ENCODE results near the gene E2F3. TPM values are rescaled to one million over a fixed set of nuclear protein-coding genes. Genes with fewer than 3 reads are reported as not detected.

The E2F3 gene
- total RNA-seq, 2 donors from 2014 or later, result 6.5 to 12.4 TPM

- Histone ChIP-seq H3K4me1 (ENCODE audit: control insufficient read depth in 1 of 2, low read depth in 2 of 2) (peaks cover 0 to 4% of the 10 kb centered on the region in 2 donors), H3K27ac (no peak overlapping the region), H3K9me3 (no peaks in the 10 kb centered on the region), H3K27me3 (replicated peaks; ENCODE audit: insufficient read depth) (no peaks in the 10 kb centered on the region), H3K36me3 (no peaks in the 10 kb centered on the region), H3K4me3 (no peak overlapping the region)
- DNase-seq (ENCODE audit: low spot score), result no peak
- no peak for TF ChIP-seq CTCF (IDR thresholded peaks at IDR 0.05)
- no peak for ATAC-seq (ENCODE audit: insufficient number of reproducible peaks, low FRiP score, low read depth)
Observed at GRCh38 chr6:20474874-20475542, 73.3 kb downstream of the E2F3 start.

- no peaks in the 10 kb centered on the region for H3K27me3 ChIP-seq (replicated peaks; ENCODE audit: insufficient read depth)
- peaks cover 0 to 4% of the 10 kb centered on the region in 2 donors for H3K4me1 ChIP-seq (ENCODE audit: control insufficient read depth in 1 of 2, low read depth in 2 of 2)
- H3K4me3 ChIP-seq, result no peak overlapping the region
- no peak overlapping the region for H3K27ac ChIP-seq
- H3K9me3 ChIP-seq, result no peaks in the 10 kb centered on the region
- H3K36me3 ChIP-seq, result peaks cover 6% of the 10 kb centered on the region
- no peak for DNase-seq (ENCODE audit: low spot score)
- no peak for TF ChIP-seq CTCF (IDR thresholded peaks at IDR 0.05)
- no peak for ATAC-seq (ENCODE audit: insufficient number of reproducible peaks, low FRiP score, low read depth)
Observed at GRCh38 chr6:20476501-20477043, 74.9 kb downstream of the E2F3 start.

GRCh38 chr6:20477485-20477884 lies 75.8 kb downstream of the E2F3 start:
- no peaks in the 10 kb centered on the region for H3K9me3 ChIP-seq
- DNase-seq (ENCODE audit: low spot score) (no peak), ATAC-seq (ENCODE audit: insufficient number of reproducible peaks, low FRiP score, low read depth) (no peak)
- no peak overlapping the region for H3K27ac ChIP-seq
- H3K4me1 ChIP-seq (ENCODE audit: control insufficient read depth in 1 of 2, low read depth in 2 of 2), result peaks cover 0 to 4% of the 10 kb centered on the region in 2 donors
- no peak for TF ChIP-seq CTCF (IDR thresholded peaks at IDR 0.05)
- peaks cover 7% of the 10 kb centered on the region for H3K36me3 ChIP-seq
- H3K4me3 ChIP-seq, result no peak overlapping the region
- H3K27me3 ChIP-seq (replicated peaks; ENCODE audit: insufficient read depth), result no peaks in the 10 kb centered on the region

GRCh38 chr6:20479060-20479459 lies 77.4 kb downstream of the E2F3 start:
- Histone ChIP-seq H3K27ac (no peak overlapping the region), H3K4me1 (ENCODE audit: control insufficient read depth in 1 of 2, low read depth in 2 of 2) (peaks cover 4 to 6% of the 10 kb centered on the region in 2 donors), H3K27me3 (replicated peaks; ENCODE audit: insufficient read depth) (no peaks in the 10 kb centered on the region), H3K9me3 (no peaks in the 10 kb centered on the region), H3K4me3 (no peak overlapping the region), H3K36me3 (peaks cover 7% of the 10 kb centered on the region)
- DNase-seq (ENCODE audit: low spot score), result no peak
- TF ChIP-seq CTCF (IDR thresholded peaks at IDR 0.05), result no peak
- ATAC-seq (ENCODE audit: insufficient number of reproducible peaks, low FRiP score, low read depth), result no peak

GRCh38 chr6:20479526-20479925 lies 77.8 kb downstream of the E2F3 start:
- H3K9me3 ChIP-seq, result no peaks in the 10 kb centered on the region
- H3K27me3 ChIP-seq (replicated peaks; ENCODE audit: insufficient read depth), result no peaks in the 10 kb centered on the region
- DNase-seq (ENCODE audit: low spot score) (no peak), ATAC-seq (ENCODE audit: insufficient number of reproducible peaks, low FRiP score, low read depth) (no peak)
- no peak overlapping the region for H3K4me3 ChIP-seq
- no peak overlapping the region for H3K27ac ChIP-seq
- TF ChIP-seq CTCF (IDR thresholded peaks at IDR 0.05), result no peak
- peaks cover 7% of the 10 kb centered on the region for H3K36me3 ChIP-seq
- H3K4me1 ChIP-seq (ENCODE audit: control insufficient read depth in 1 of 2, low read depth in 2 of 2), result peaks cover 4 to 7% of the 10 kb centered on the region in 2 donors
